ENCODE data around the gene PTMA. TPM values are rescaled to one million over a fixed set of nuclear protein-coding genes. Genes with fewer than 3 reads are reported as not detected.

Gene PTMA
- total RNA-seq, 1 experiment from 2014 or later: 1,260 TPM

- TF ChIP-seq CTCF (conservative IDR thresholded peaks at IDR 0.05): no peak
- Histone ChIP-seq H3K4me1 (replicated peaks; ENCODE audit: insufficient read depth) (peaks cover 47% of the 10 kb centered on the region), H3K9me3 (ENCODE audit: insufficient read depth, low read depth) (no peaks in the 10 kb centered on the region), H3K4me2 (peak overlapping the region; percentile 70), H2AFZ (peak overlapping the region; percentile 86), H3K27me3 (ENCODE audit: insufficient read depth, low read depth) (no peaks in the 10 kb centered on the region), H3F3A (ENCODE audit: insufficient read depth, low read depth) (peaks cover 45% of the 10 kb centered on the region; the same call in 1 of the 2 replicates), H3K79me2 (ENCODE audit: low read depth) (no peaks in the 10 kb centered on the region), H3K36me3 (ENCODE audit: low read depth) (no peaks in the 10 kb centered on the region), H3K27ac (peak overlapping the region; percentile 52), H3K9me2 (ENCODE audit: insufficient read depth) (no peaks in the 10 kb centered on the region), H3K4me3 (peak overlapping the region; percentile 62), H4K20me1 (ENCODE audit: insufficient read depth) (no peaks in the 10 kb centered on the region)
- peak; percentile 74 to 94 for DNase-seq
- no TSS peak for BruUV-seq (replicated peaks)
- ChIA-PET POLR2A (ENCODE audit: unreplicated experiment) (interaction anchor here (0.6 to 1.7 kb wide), 17 partner anchors 14 to 877 kb away, joined by 3 to 22 read pairs (median 6); partner anchors contain the start of genes EIF4E2, NCL, PTMA and TIGD1), CTCF (interaction anchor here (0.6 to 1.8 kb wide), 8 partner anchors 14 to 1493 kb away, joined by 3 to 15 read pairs (median 4); no protein-coding TSS in a partner anchor)
- intact Hi-C loops (cut with micrococcal nuclease; ENCODE audit: unreplicated experiment): loop anchor here (1.0 to 2.0 kb wide), 2 partner anchors 11 to 31 kb away; no protein-coding TSS in a partner anchor
These were observed 35.0 kb upstream of the PTMA start for GRCh38 chr2:231673348-231673770.

- Histone ChIP-seq H3K4me2 (peak overlapping the region; percentile 39), H3K27ac (peak overlapping the region; percentile 34; the same call in 1 of the 2 replicates), H3F3A (ENCODE audit: insufficient read depth, low read depth) (peaks cover 48% of the 10 kb centered on the region; the same call in 1 of the 2 replicates), H2AFZ (no peak overlapping the region; the same call in 1 of the 2 replicates), H3K4me1 (replicated peaks; ENCODE audit: insufficient read depth) (peaks cover 49% of the 10 kb centered on the region), H4K20me1 (ENCODE audit: insufficient read depth) (no peaks in the 10 kb centered on the region), H3K79me2 (ENCODE audit: low read depth) (no peaks in the 10 kb centered on the region), H3K4me3 (no peak overlapping the region), H3K27me3 (ENCODE audit: insufficient read depth, low read depth) (no peaks in the 10 kb centered on the region), H3K36me3 (ENCODE audit: low read depth) (no peaks in the 10 kb centered on the region), H3K9me3 (ENCODE audit: insufficient read depth, low read depth) (no peaks in the 10 kb centered on the region), H3K9me2 (ENCODE audit: insufficient read depth) (no peaks in the 10 kb centered on the region)
- no TSS peak for BruUV-seq (replicated peaks)
- intact Hi-C loops (cut with micrococcal nuclease; ENCODE audit: unreplicated experiment): loop anchor here (1.0 kb wide), 3 partner anchors 26 to 62 kb away; no protein-coding TSS in a partner anchor
- ChIA-PET POLR2A (ENCODE audit: unreplicated experiment) (interaction anchor here (0.6 to 1.1 kb wide), 7 partner anchors 8 to 111 kb away, joined by 3 to 8 read pairs (median 5); no protein-coding TSS in a partner anchor), CTCF (interaction anchor here (0.5 to 2.5 kb wide), 19 partner anchors 8 to 113 kb away, joined by 3 to 18 read pairs (median 4); no protein-coding TSS in a partner anchor)
- DNase-seq: peak; percentile 48 to 66
- TF ChIP-seq EZH2 (IDR thresholded peaks at IDR 0.05; ENCODE audit: low read depth) (no peak), CTCF (conservative IDR thresholded peaks at IDR 0.05) (peak; percentile 86)
These were observed 33.6 kb upstream of the PTMA start for GRCh38 chr2:231674587-231675338.

GRCh38 chr2:231676243-231676642, 32.1 kb upstream of the PTMA start:
- no TSS peak for BruUV-seq (replicated peaks)
- TF ChIP-seq EZH2 (IDR thresholded peaks at IDR 0.05; ENCODE audit: low read depth) (no peak), CTCF (conservative IDR thresholded peaks at IDR 0.05) (no peak)
- Histone ChIP-seq H2AFZ (no peak overlapping the region), H3K9me2 (ENCODE audit: insufficient read depth) (no peaks in the 10 kb centered on the region), H3K27me3 (ENCODE audit: insufficient read depth, low read depth) (no peaks in the 10 kb centered on the region), H3K4me2 (no peak overlapping the region), H3K27ac (no peak overlapping the region), H3F3A (ENCODE audit: insufficient read depth, low read depth) (peaks cover 54% of the 10 kb centered on the region; the same call in 1 of the 2 replicates), H3K9me3 (ENCODE audit: insufficient read depth, low read depth) (no peaks in the 10 kb centered on the region), H3K4me1 (replicated peaks; ENCODE audit: insufficient read depth) (peaks cover 51% of the 10 kb centered on the region), H4K20me1 (ENCODE audit: insufficient read depth) (no peaks in the 10 kb centered on the region), H3K4me3 (no peak overlapping the region), H3K36me3 (ENCODE audit: low read depth) (no peaks in the 10 kb centered on the region), H3K79me2 (ENCODE audit: low read depth) (no peaks in the 10 kb centered on the region)
- ChIA-PET POLR2A (ENCODE audit: unreplicated experiment) (interaction anchor here (0.7 kb wide), 1 partner anchor 48 kb away, joined by 4 read pairs; no protein-coding TSS in a partner anchor), CTCF (interaction anchor here (1.9 to 2.5 kb wide), 3 partner anchors 38 to 64 kb away, joined by 10 to 32 read pairs (median 18); no protein-coding TSS in a partner anchor)
- DNase-seq: no peak
- intact Hi-C loops (cut with micrococcal nuclease; ENCODE audit: unreplicated experiment): loop anchor here (2.0 kb wide), 1 partner anchor 111 kb away; the partner anchor contains the start of gene COPS7B
